GM12878 (cell line): Measurements from ENCODE around the gene PDCL3. TPM values are rescaled to one million over a fixed set of nuclear protein-coding genes. Genes with fewer than 3 reads are reported as not detected.

ENCODE experiments used
- BMI1 ChIP-seq: fragments of 450-650 bp; IDR thresholded peaks from 2 replicates; pipeline ENCODE4 v1.6.1; 2016; ENCODE audit warnings: mild to moderate bottlenecking, moderate library complexity, borderline replicate concordance
- FOXK2 ChIP-seq: fragments of 450-650 bp; IDR thresholded peaks from 2 replicates; pipeline ENCODE4 v1.6.1; 2017; ENCODE audit warnings: mild to moderate bottlenecking, moderate library complexity
- HDGF ChIP-seq: fragments of 450-650 bp; IDR thresholded peaks from 2 replicates; pipeline ENCODE4 v1.6.1; 2016; ENCODE audit warnings: antibody characterized with exemption
- IKZF2 ChIP-seq, 2 experiments: fragments of 450-650 bp; IDR thresholded peaks; 2 replicates each; pipeline ENCODE4 v1.6.1; 2017; ENCODE audit warnings: mild to moderate bottlenecking in 2 of 2, moderate library complexity in 2 of 2
- JUND ChIP-seq: IDR thresholded peaks from 2 replicates; pipeline ENCODE4 v1.6.1; 2012; ENCODE audit warnings: low read depth, mild to moderate bottlenecking, low read length, improper control_type of control experiment, moderate library complexity
- MTA2 ChIP-seq: fragments of 450-650 bp; IDR thresholded peaks from 2 replicates; pipeline ENCODE4 v1.6.1; 2016; ENCODE audit warnings: low read depth, mild to moderate bottlenecking, moderate library complexity
- MYB ChIP-seq: fragments of 150-350 bp; IDR thresholded peaks from 2 replicates; pipeline ENCODE4 v1.6.1; 2014; ENCODE audit warnings: mild to moderate bottlenecking, low read depth, low read length, borderline replicate concordance
- RAD51 ChIP-seq: fragments of 450-650 bp; IDR thresholded peaks from 2 replicates; pipeline ENCODE4 v1.6.1; 2016; ENCODE audit warnings: moderate library complexity, mild to moderate bottlenecking, inconsistent platforms
- RB1 ChIP-seq: fragments of 450-650 bp; formaldehyde crosslinking; IDR thresholded peaks from 2 replicates; pipeline ENCODE4 v1.6.1; 2017; ENCODE audit warnings: mild to moderate bottlenecking, borderline replicate concordance
- RFX5 ChIP-seq: IDR thresholded peaks from 2 replicates; pipeline ENCODE4 v1.6.1; 2011; ENCODE audit warnings: low read depth, low read length, improper control_type of control experiment
- RUNX3 ChIP-seq: IDR thresholded peaks from 2 replicates; pipeline ENCODE4 v1.6.1; 2012; ENCODE audit warnings: low read length, inconsistent platforms
- SREBF2 ChIP-seq: IDR thresholded peaks from 2 replicates; pipeline ENCODE4 v1.6.1; 2012; ENCODE audit warnings: mild to moderate bottlenecking, low read length
- SUZ12 ChIP-seq: fragments of 200-600 bp; sonication (generic); IDR thresholded peaks from one replicate; pipeline ENCODE4 v1.6.1; 2018; ENCODE audit warnings: antibody characterized with exemption, mild to moderate bottlenecking; ENCODE audit not compliant: unreplicated experiment
- TCF7 ChIP-seq: IDR thresholded peaks from 2 replicates; pipeline ENCODE4 v1.6.1; 2014; ENCODE audit warnings: antibody characterized with exemption, borderline replicate concordance
- polyA plus RNA-seq, 11 experiments: library from polyadenylated mRNA; depleted of rRNA in 4 of 11; unstranded in 6 of 11; stranded (reverse) in 5 of 11; fragments of >200 nt; fragmentation: Nextera tagmentation in 4 of 11; fragmentation: Illumina TruSeq in 1 of 11; extraction: Ambion mirVana in 4 of 11; extraction: Trizol in 1 of 11; gene quantifications; 1 replicate in 1 of 11; 2 replicates in 10 of 11; pipeline versions ENCODE4 v1.2.1 to v1.2.3, GENCODE V29; 2011 to 2016; ENCODE audit warnings: inconsistent platforms in 2 of 11, missing spikeins in 2 of 11, low read depth in 1 of 11
- total RNA-seq, 4 experiments: library from RNA; depleted of rRNA in 3 of 4; stranded (reverse); fragments of >200 nt in 3 of 4; fragmentation: Illumina TruSeq in 1 of 4; extraction: Trizol in 1 of 4; gene quantifications; 2 replicates each; pipeline versions ENCODE4 v1.2.1 to v1.2.3, GENCODE V29; 2013 to 2021
- TF ChIP-seq, protein P1 (sequence below): fragments of 450-650 bp; formaldehyde crosslinking; IDR thresholded peaks from 2 replicates; pipeline ENCODE4 v1.4.0; 2020; ENCODE audit warnings: mild to moderate bottlenecking, moderate library complexity
- TF ChIP-seq, protein P2 (sequence below): fragments of 450-650 bp; IDR thresholded peaks from 2 replicates; pipeline ENCODE4 v1.6.1; 2016; ENCODE audit warnings: mild to moderate bottlenecking
- TF ChIP-seq, protein P3 (sequence below): fragments of 450-650 bp; IDR thresholded peaks from 2 replicates; pipeline ENCODE4 v1.6.1; 2018; ENCODE audit warnings: borderline replicate concordance, mild to moderate bottlenecking; ENCODE audit not compliant: partially characterized antibody
- TF ChIP-seq, protein P4 (sequence below): IDR thresholded peaks from 2 replicates; pipeline ENCODE4 v1.6.1; 2012; ENCODE audit warnings: low read depth, low read length, improper control_type of control experiment
- TF ChIP-seq, protein P5 (sequence below): IDR thresholded peaks from 2 replicates; pipeline ENCODE4 v1.6.1; 2012; ENCODE audit warnings: low read length, inconsistent platforms
- TF ChIP-seq, protein P6 (sequence below): fragments of 450-650 bp; IDR thresholded peaks from 2 replicates; pipeline ENCODE4 v1.6.1; 2016; ENCODE audit warnings: mild to moderate bottlenecking

The PDCL3 gene
- total and polyA plus RNA-seq, 10 of the 15 experiments (the other 5 are each of a cell fraction or from before 2014, with no cell fraction given): 22.9 to 111 (median 51.1) TPM

DNA sequence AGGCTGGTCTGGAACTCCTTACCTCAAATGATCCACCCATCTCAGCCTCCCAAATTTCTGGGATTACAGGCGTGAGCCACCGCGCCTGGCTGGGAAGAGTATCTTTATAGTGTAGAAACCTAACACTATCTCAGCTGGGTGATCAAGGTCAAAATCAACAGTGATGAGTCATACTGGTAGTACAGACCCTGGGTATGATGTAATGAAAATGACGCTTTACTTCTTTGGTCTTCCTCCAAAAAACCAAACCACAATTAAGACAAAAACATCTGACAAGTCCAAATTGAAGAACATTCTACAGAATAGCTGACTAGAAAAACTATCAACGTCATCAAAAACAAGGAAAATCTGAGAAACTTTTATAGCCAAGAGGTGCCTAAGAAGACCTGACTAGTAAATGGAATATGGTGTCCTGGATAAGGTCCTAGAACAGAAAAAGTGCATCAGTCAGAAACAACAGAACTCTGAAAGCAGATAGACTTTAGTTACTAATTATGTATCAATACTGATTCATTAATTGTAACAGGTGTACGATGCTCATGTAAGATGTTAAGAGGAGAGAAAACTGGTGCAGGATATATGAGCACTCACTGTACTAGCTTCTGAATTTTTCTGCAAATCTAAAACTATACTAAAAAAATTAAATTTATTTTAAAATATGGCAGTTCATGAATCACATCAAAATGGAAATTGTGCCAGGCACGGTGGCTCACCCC lies 25.4 kb downstream of the PDCL3 start (continued):
- TF ChIP-seq RB1: no peak
- TF ChIP-seq RFX5: no peak
- no peak for TF ChIP-seq SREBF2
- peak; percentile 88 for TF ChIP-seq IKZF2 (IDR thresholded peaks at IDR 0.05)
- peak; percentile 86 for TF ChIP-seq TCF7
- TF ChIP-seq JUND: peak; percentile 91
- TF ChIP-seq, protein P1, sequence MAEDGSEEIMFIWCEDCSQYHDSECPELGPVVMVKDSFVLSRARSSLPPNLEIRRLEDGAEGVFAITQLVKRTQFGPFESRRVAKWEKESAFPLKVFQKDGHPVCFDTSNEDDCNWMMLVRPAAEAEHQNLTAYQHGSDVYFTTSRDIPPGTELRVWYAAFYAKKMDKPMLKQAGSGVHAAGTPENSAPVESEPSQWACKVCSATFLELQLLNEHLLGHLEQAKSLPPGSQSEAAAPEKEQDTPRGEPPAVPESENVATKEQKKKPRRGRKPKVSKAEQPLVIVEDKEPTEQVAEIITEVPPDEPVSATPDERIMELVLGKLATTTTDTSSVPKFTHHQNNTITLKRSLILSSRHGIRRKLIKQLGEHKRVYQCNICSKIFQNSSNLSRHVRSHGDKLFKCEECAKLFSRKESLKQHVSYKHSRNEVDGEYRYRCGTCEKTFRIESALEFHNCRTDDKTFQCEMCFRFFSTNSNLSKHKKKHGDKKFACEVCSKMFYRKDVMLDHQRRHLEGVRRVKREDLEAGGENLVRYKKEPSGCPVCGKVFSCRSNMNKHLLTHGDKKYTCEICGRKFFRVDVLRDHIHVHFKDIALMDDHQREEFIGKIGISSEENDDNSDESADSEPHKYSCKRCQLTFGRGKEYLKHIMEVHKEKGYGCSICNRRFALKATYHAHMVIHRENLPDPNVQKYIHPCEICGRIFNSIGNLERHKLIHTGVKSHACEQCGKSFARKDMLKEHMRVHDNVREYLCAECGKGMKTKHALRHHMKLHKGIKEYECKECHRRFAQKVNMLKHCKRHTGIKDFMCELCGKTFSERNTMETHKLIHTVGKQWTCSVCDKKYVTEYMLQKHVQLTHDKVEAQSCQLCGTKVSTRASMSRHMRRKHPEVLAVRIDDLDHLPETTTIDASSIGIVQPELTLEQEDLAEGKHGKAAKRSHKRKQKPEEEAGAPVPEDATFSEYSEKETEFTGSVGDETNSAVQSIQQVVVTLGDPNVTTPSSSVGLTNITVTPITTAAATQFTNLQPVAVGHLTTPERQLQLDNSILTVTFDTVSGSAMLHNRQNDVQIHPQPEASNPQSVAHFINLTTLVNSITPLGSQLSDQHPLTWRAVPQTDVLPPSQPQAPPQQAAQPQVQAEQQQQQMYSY: no peak
- peak; percentile 85 for TF ChIP-seq MTA2
- TF ChIP-seq, protein P2, sequence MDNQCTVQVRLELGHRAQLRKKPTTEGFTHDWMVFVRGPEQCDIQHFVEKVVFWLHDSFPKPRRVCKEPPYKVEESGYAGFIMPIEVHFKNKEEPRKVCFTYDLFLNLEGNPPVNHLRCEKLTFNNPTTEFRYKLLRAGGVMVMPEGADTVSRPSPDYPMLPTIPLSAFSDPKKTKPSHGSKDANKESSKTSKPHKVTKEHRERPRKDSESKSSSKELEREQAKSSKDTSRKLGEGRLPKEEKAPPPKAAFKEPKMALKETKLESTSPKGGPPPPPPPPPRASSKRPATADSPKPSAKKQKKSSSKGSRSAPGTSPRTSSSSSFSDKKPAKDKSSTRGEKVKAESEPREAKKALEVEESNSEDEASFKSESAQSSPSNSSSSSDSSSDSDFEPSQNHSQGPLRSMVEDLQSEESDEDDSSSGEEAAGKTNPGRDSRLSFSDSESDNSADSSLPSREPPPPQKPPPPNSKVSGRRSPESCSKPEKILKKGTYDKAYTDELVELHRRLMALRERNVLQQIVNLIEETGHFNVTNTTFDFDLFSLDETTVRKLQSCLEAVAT: peak; percentile 54
- TF ChIP-seq RUNX3: peak; percentile 92
- TF ChIP-seq SUZ12: no peak
- no peak for TF ChIP-seq FOXK2
- TF ChIP-seq BMI1: peak; percentile 75
- TF ChIP-seq, protein P3, sequence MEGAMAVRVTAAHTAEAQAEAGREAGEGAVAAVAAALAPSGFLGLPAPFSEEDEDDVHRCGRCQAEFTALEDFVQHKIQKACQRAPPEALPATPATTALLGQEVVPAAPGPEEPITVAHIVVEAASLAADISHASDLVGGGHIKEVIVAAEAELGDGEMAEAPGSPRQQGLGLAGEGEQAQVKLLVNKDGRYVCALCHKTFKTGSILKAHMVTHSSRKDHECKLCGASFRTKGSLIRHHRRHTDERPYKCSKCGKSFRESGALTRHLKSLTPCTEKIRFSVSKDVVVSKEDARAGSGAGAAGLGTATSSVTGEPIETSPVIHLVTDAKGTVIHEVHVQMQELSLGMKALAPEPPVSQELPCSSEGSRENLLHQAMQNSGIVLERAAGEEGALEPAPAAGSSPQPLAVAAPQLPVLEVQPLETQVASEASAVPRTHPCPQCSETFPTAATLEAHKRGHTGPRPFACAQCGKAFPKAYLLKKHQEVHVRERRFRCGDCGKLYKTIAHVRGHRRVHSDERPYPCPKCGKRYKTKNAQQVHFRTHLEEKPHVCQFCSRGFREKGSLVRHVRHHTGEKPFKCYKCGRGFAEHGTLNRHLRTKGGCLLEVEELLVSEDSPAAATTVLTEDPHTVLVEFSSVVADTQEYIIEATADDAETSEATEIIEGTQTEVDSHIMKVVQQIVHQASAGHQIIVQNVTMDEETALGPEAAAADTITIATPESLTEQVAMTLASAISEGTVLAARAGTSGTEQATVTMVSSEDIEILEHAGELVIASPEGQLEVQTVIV: no peak
- no peak for TF ChIP-seq HDGF
- TF ChIP-seq MYB: no peak
- TF ChIP-seq, protein P4, sequence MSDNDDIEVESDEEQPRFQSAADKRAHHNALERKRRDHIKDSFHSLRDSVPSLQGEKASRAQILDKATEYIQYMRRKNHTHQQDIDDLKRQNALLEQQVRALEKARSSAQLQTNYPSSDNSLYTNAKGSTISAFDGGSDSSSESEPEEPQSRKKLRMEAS: no peak
- TF ChIP-seq RAD51: 0 out of 2 replicates have a peak, but pooled peaks have one; percentile 31
- TF ChIP-seq, protein P5, sequence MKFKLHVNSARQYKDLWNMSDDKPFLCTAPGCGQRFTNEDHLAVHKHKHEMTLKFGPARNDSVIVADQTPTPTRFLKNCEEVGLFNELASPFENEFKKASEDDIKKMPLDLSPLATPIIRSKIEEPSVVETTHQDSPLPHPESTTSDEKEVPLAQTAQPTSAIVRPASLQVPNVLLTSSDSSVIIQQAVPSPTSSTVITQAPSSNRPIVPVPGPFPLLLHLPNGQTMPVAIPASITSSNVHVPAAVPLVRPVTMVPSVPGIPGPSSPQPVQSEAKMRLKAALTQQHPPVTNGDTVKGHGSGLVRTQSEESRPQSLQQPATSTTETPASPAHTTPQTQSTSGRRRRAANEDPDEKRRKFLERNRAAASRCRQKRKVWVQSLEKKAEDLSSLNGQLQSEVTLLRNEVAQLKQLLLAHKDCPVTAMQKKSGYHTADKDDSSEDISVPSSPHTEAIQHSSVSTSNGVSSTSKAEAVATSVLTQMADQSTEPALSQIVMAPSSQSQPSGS: peak; percentile 98
- TF ChIP-seq, protein P6, sequence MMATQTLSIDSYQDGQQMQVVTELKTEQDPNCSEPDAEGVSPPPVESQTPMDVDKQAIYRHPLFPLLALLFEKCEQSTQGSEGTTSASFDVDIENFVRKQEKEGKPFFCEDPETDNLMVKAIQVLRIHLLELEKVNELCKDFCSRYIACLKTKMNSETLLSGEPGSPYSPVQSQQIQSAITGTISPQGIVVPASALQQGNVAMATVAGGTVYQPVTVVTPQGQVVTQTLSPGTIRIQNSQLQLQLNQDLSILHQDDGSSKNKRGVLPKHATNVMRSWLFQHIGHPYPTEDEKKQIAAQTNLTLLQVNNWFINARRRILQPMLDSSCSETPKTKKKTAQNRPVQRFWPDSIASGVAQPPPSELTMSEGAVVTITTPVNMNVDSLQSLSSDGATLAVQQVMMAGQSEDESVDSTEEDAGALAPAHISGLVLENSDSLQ: 0 out of 2 replicates have a peak, but pooled peaks have one; percentile 16
